GM18951 (cell line): ENCODE results near the gene JUP.
"Not testable (repeated sequence)": the region's sequence is repeated elsewhere in the genome, so short reads cannot be mapped to it uniquely, and the experiment has no call there.

Experiments
- POLR2A ChIP-seq: IDR thresholded peaks from 4 replicates; pipeline ENCODE4 v1.6.1; 2011; ENCODE audit warnings: mild to moderate bottlenecking; ENCODE audit not compliant: insufficient read length, insufficient read depth; ENCODE audit errors: extremely low read depth
- in situ Hi-C: fragments of 300-500 bp; cut with MboI; formaldehyde crosslinking; loops from one replicate; pipeline ENCODE4 v1.12.0; 2022; ENCODE audit warnings: low sequenced_read_pairs, mixed read lengths, inconsistent platforms; ENCODE audit not compliant: unreplicated experiment

The JUP gene

GRCh38 chr17:41782142-41782541 is 4.4 kb downstream of the JUP start:
- in situ Hi-C loops = no loop called here
- no peak for TF ChIP-seq POLR2A

GRCh38 chr17:41781404-41782110 is 5.0 kb downstream of the JUP start:
- no peak for TF ChIP-seq POLR2A

GRCh38 chr17:41779954-41780353 is 6.6 kb downstream of the JUP start:
- TF ChIP-seq POLR2A = no peak
- in situ Hi-C loops = no loop called here

More at GRCh38 chr17:41781404-41782110, 5.0 kb downstream of the JUP start:
- in situ Hi-C loops = no loop called here

GRCh38 chr17:41777574-41778188 is 8.8 kb downstream of the JUP start:
- no peak for TF ChIP-seq POLR2A
- in situ Hi-C loops = no loop called here

GRCh38 chr17:41777157-41777573 is 9.3 kb downstream of the JUP start:
- no peak for TF ChIP-seq POLR2A
- in situ Hi-C loops = no loop called here

- in situ Hi-C loops = not testable (repeated sequence)
These were observed 10.1 kb downstream of the JUP start for GRCh38 chr17:41776262-41776900.

GRCh38 chr17:41775394-41776226 is 10.9 kb downstream of the JUP start:
- no peak for TF ChIP-seq POLR2A
- in situ Hi-C loops = no loop called here

GRCh38 chr17:41773731-41774193 is 12.7 kb downstream of the JUP start:
- no peak for TF ChIP-seq POLR2A
- in situ Hi-C loops = no loop called here

GRCh38 chr17:41773190-41773588 is 13.3 kb downstream of the JUP start:
- in situ Hi-C loops = no loop called here
- no peak for TF ChIP-seq POLR2A

- TF ChIP-seq POLR2A = no peak
- in situ Hi-C loops = no loop called here
These were observed 13.8 kb downstream of the JUP start for GRCh38 chr17:41772586-41773189.

GRCh38 chr17:41772218-41772585 is 14.3 kb downstream of the JUP start:
- no peak for TF ChIP-seq POLR2A
- in situ Hi-C loops = no loop called here

- no peak for TF ChIP-seq POLR2A
- in situ Hi-C loops = no loop called here
These were observed 14.9 kb downstream of the JUP start for GRCh38 chr17:41771389-41772206.
